IPS-15b (cell line): ENCODE measurements around the gene ANKRD11.
"Not testable (repeated sequence)": the region's sequence is repeated elsewhere in the genome, so short reads cannot be mapped to it uniquely, and the experiment has no call there.

Experiments
- H3K27me3 ChIP-seq: one replicate; pipeline ENCODE4 v1.6.1; 2013; ENCODE audit warnings: low read length; ENCODE audit not compliant: control insufficient read depth, insufficient read depth
- H3K36me3 ChIP-seq: one replicate; pipeline ENCODE4 v1.6.1; 2013; ENCODE audit warnings: low read length; ENCODE audit not compliant: control insufficient read depth, insufficient read depth
- H3K4me1 ChIP-seq: one replicate; pipeline ENCODE4 v1.6.1; 2013; ENCODE audit warnings: mild to moderate bottlenecking, low read length; ENCODE audit not compliant: control insufficient read depth, insufficient read depth
- H3K4me3 ChIP-seq: one replicate; pipeline ENCODE4 v1.5.1; 2013; ENCODE audit warnings: low read depth, low read length
- H3K9ac ChIP-seq: one replicate; pipeline ENCODE4 v1.6.1; 2013; ENCODE audit warnings: low read depth, mild to moderate bottlenecking, low read length
- H3K9me3 ChIP-seq: one replicate; pipeline ENCODE4 v1.6.1; 2013; ENCODE audit warnings: mild to moderate bottlenecking, low read length; ENCODE audit not compliant: control insufficient read depth, insufficient read depth

ANKRD11 gene

DNA sequence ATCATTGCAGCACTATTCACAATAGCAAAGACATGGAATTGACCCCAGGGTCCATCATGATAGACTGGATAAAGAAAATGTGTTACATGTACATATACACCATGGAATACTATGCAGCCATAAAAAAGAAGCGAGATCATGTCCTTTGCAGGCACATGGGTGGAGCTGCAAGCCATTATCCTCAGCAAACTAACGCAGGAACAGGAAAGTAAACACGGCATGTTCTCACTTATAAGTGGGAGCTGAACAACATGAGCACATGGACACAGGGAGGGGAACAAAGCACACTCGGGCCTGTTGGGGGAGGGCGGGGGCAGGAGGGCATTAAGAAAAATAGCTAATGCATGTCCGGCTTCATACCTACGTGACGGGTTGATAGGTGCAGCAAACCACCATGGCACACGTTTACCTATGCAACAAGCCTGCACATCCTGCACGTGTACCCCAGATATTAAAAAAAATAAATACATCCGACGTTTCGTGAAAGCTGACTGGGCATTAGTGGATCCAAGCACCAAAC lies 243.9 kb downstream of the ANKRD11 start:
- peak overlapping the region; percentile 54 for H3K4me3 ChIP-seq
- no peaks in the 10 kb centered on the region for H3K9me3 ChIP-seq
- H3K27me3 ChIP-seq = peaks cover 13% of the 10 kb centered on the region
- no peak overlapping the region for H3K9ac ChIP-seq
- H3K36me3 ChIP-seq = no peaks in the 10 kb centered on the region
- no peaks in the 10 kb centered on the region for H3K4me1 ChIP-seq

DNA sequence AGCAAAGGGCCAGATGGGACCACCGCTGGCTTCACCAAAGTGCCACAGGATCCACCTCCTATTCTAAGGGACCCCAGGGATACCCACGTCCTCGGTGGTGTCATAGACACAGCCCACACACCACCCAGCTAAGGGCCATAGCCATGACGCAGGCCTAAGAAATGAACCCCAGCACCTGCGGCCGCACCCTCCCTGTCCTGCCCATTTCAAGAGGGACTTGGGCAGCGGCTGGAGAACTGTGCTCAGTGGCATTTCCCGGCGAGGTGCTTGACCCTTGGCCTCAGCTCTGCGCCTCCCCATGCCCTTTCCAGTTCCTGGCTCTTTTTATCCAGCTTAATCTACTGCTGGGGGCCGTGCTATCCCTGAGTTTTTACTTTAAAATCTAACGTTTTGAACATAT lies 245.6 kb downstream of the ANKRD11 start:
- Histone ChIP-seq H3K36me3 (no peaks in the 10 kb centered on the region), H3K9me3 (no peaks in the 10 kb centered on the region), H3K27me3 (peaks cover 13% of the 10 kb centered on the region), H3K4me3 (no peak overlapping the region), H3K4me1 (no peaks in the 10 kb centered on the region), H3K9ac (no peak overlapping the region)

GRCh38 chr16:89244264-89244663 lies 246.1 kb downstream of the ANKRD11 start:
- not testable (repeated sequence) for H3K9ac ChIP-seq, H3K4me3 ChIP-seq, H3K9me3 ChIP-seq, H3K36me3 ChIP-seq, H3K4me1 ChIP-seq
- peaks cover 13% of the 10 kb centered on the region for H3K27me3 ChIP-seq

DNA sequence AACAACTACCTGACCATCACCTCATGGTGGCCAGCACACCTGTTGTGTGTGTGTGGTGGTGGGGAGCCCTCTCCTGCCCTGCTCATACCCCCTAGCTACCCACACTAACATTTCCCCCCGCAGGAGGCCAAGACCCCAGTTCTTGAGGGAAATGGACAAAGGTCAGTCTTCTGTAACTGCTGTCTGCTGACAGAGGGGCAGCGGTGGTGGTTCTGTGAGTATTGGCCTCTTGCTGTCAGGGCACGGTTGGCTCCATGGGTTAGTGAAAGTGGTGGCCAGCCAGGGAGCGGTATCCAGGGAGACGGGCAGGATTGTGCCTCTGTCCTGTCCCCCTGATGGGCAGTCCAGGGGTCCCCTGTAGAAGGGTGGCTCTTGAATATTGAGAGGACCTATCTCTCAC lies 246.7 kb downstream of the ANKRD11 start:
- H3K4me3 ChIP-seq = no peak overlapping the region
- no peaks in the 10 kb centered on the region for H3K9me3 ChIP-seq
- peaks cover 13% of the 10 kb centered on the region for H3K27me3 ChIP-seq
- no peaks in the 10 kb centered on the region for H3K4me1 ChIP-seq
- H3K36me3 ChIP-seq = no peaks in the 10 kb centered on the region
- H3K9ac ChIP-seq = no peak overlapping the region

GRCh38 chr16:89242795-89243200 lies 247.6 kb downstream of the ANKRD11 start:
- peaks cover 4% of the 10 kb centered on the region for H3K27me3 ChIP-seq

DNA sequence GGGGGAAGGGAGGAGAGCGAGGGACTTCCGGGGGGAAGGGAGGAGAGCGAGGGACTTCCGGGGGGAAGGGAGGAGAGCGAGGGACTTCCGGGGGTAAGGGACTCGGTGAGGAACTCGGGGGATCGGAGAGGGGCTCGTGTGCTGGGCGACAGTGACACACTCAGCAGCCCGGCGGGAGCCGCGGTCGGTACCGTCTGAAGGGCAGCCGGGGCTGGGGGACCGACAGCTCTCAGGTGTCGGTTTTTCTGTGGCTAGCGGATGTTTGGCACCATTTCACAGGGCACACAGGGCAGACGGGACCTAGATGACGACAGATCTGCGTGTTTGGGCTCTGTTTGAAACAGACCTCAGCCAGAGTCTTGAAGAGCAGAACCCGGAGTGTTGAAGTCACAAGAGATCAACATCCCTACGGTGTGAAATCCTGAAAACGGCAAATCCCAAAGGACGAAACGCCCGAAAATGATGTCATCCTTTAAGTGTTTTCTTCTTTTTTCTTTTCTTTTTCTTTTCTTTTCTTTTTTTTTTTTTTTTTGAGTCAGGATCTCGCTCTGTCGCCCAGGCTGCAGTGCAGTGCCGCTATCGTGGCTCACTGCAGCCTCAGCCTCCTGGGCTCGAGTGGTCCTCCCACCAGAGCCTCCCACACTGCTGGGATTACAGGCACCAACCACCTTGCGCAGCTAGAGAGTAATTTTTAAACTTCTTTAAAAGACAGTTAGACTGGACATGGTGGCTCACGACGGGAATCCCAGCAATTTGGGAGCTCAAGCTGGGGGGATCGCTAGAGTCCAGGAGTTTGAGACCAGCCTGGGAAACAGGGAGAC lies 249.0 kb downstream of the ANKRD11 start:
- peak overlapping the region; percentile 89 for H3K9ac ChIP-seq
- no peaks in the 10 kb centered on the region for H3K4me1 ChIP-seq
- peaks cover 1% of the 10 kb centered on the region for H3K27me3 ChIP-seq
- H3K36me3 ChIP-seq = no peaks in the 10 kb centered on the region
- peak overlapping the region; percentile 91 for H3K4me3 ChIP-seq
- H3K9me3 ChIP-seq = no peaks in the 10 kb centered on the region

More at GRCh38 chr16:89242795-89243200, 247.6 kb downstream of the ANKRD11 start:
- H3K9ac ChIP-seq = no peak overlapping the region
- H3K36me3 ChIP-seq = no peaks in the 10 kb centered on the region
- no peaks in the 10 kb centered on the region for H3K9me3 ChIP-seq
- H3K4me1 ChIP-seq = no peaks in the 10 kb centered on the region
- no peak overlapping the region for H3K4me3 ChIP-seq

GRCh38 chr16:89237733-89238132 lies 252.6 kb downstream of the ANKRD11 start:
- Histone ChIP-seq H3K4me1 (no peaks in the 10 kb centered on the region), H3K27me3 (no peaks in the 10 kb centered on the region), H3K36me3 (peaks cover 15% of the 10 kb centered on the region), H3K9ac (no peak overlapping the region), H3K9me3 (no peaks in the 10 kb centered on the region), H3K4me3 (no peak overlapping the region)

- Histone ChIP-seq H3K36me3 (peaks cover 30% of the 10 kb centered on the region), H3K4me1 (no peaks in the 10 kb centered on the region), H3K4me3 (no peak overlapping the region), H3K27me3 (no peaks in the 10 kb centered on the region), H3K9me3 (no peaks in the 10 kb centered on the region), H3K9ac (no peak overlapping the region)
These were observed 256.5 kb downstream of the ANKRD11 start for GRCh38 chr16:89233678-89234490.

DNA sequence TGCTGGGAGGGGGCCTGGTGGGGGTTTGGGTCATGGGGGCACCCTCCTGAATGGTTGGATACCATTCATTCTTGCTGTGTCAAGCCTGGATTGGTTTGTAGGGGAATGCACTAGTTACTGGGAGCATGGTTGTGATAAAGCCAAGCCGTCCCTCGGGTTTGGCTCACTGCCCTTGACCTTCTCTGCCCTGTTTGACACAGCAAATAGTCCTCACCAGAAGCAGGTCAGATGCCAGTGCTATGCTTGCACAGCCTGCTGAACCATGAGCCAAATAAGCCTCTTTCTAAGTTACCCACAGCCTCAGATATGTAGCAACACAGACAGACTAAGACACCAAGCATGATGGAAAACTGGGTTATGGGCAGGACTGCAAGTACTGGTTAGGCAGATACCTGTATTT lies 258.3 kb downstream of the ANKRD11 start:
- Histone ChIP-seq H3K9ac (no peak overlapping the region), H3K36me3 (peaks cover 44% of the 10 kb centered on the region), H3K9me3 (peaks cover 5% of the 10 kb centered on the region)

GRCh38 chr16:89230255-89230654 lies 260.1 kb downstream of the ANKRD11 start:
- Histone ChIP-seq H3K36me3 (peaks cover 52% of the 10 kb centered on the region), H3K9ac (no peak overlapping the region), H3K4me1 (no peaks in the 10 kb centered on the region), H3K9me3 (peaks cover 9% of the 10 kb centered on the region), H3K4me3 (no peak overlapping the region), H3K27me3 (no peaks in the 10 kb centered on the region)

More for the DNA sequence above, 258.3 kb downstream of the ANKRD11 start:
- H3K4me1 ChIP-seq = no peaks in the 10 kb centered on the region
- no peak overlapping the region for H3K4me3 ChIP-seq
- no peaks in the 10 kb centered on the region for H3K27me3 ChIP-seq

DNA sequence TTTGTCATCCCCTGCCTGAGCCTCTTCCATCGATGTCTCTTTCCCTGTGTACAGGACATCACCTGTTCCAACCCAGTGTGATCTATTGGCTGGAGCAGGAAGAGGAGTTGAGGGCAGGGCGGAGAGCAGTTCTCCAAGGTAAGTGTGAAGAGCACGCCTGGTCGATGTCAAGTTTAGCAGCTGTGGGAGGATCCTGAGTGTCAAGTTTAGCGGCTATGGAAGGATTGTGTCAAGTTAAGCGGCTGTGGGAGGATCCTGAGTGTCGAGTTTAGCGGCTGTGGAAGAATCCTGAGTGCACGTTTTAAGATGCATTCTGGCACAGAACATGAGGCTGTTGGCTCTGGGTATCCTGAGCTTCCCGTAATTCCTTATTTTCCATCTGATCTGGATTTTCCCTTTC lies 265.7 kb downstream of the ANKRD11 start:
- H3K9ac ChIP-seq = no peak overlapping the region
- peaks cover 43% of the 10 kb centered on the region for H3K36me3 ChIP-seq
- H3K9me3 ChIP-seq = peaks cover 9% of the 10 kb centered on the region
- H3K4me1 ChIP-seq = no peaks in the 10 kb centered on the region
- no peaks in the 10 kb centered on the region for H3K27me3 ChIP-seq
- H3K4me3 ChIP-seq = no peak overlapping the region
